SK-N-SH treated with all-trans-retinoic acid at 6 μM for 48 hours (cell line): ENCODE results near the gene SLC1A7.

Source experiments
- ATAC-seq: fragments of 200-7000 bp; cut with Tn5 transposase; 3 replicates; pipeline ENCODE4 v1.9.1; 2020; ENCODE audit warnings: mild to moderate bottlenecking, moderate library complexity
- ARNTL ChIP-seq: fragments of 450-650 bp; formaldehyde crosslinking; IDR thresholded peaks from 2 replicates; pipeline ENCODE4 v1.5.0; 2020; ENCODE audit warnings: low read depth, mild to moderate bottlenecking, moderate library complexity, borderline replicate concordance
- BACH2 ChIP-seq: fragments of 250-450 bp; sonication (Bioruptor Pico); IDR thresholded peaks from 2 replicates; pipeline ENCODE4 v1.9.0; 2021; ENCODE audit warnings: mild to moderate bottlenecking, borderline replicate concordance
- CREB5 ChIP-seq: fragments of 250-450 bp; sonication (Bioruptor Pico); IDR thresholded peaks from 2 replicates; pipeline ENCODE4 v1.5.1; 2020; ENCODE audit warnings: low read depth, mild to moderate bottlenecking, moderate library complexity
- CSDC2 ChIP-seq: fragments of 250-450 bp; sonication (Bioruptor Pico); IDR thresholded peaks from 2 replicates; pipeline ENCODE4 v1.5.0; 2020; ENCODE audit warnings: mild to moderate bottlenecking, moderate library complexity
- CSRNP3 ChIP-seq: fragments of 250-450 bp; sonication (Bioruptor Pico); IDR thresholded peaks from 2 replicates; pipeline ENCODE4 v1.5.1; 2021; ENCODE audit warnings: mild to moderate bottlenecking, moderate library complexity
- ESRRG ChIP-seq: fragments of 250-450 bp; sonication (Bioruptor Pico); IDR thresholded peaks from 2 replicates; pipeline ENCODE4 v1.6.1; 2021; ENCODE audit warnings: mild to moderate bottlenecking
- GLIS3 ChIP-seq: fragments of 250-450 bp; sonication (Bioruptor Pico); IDR thresholded peaks from 2 replicates; pipeline ENCODE4 v1.5.0; 2020; ENCODE audit warnings: mild to moderate bottlenecking, moderate library complexity
- ISL1 ChIP-seq: fragments of 250-450 bp; sonication (Bioruptor Pico); IDR thresholded peaks from 2 replicates; pipeline ENCODE4 v2.1.2; 2022; ENCODE audit warnings: mild to moderate bottlenecking, moderate library complexity
- OSR1 ChIP-seq: fragments of 250-450 bp; sonication (Bioruptor Pico); IDR thresholded peaks from 2 replicates; pipeline ENCODE4 v1.8.0; 2022; ENCODE audit warnings: moderate library complexity, mild to moderate bottlenecking, inconsistent platforms
- PATZ1 ChIP-seq: fragments of 250-450 bp; sonication (Bioruptor Pico); IDR thresholded peaks from 2 replicates; pipeline ENCODE4 v1.8.0; 2020; ENCODE audit warnings: mild to moderate bottlenecking, moderate library complexity, borderline replicate concordance
- POU6F1 ChIP-seq: fragments of 250-450 bp; sonication (Bioruptor Pico); IDR thresholded peaks from 2 replicates; pipeline ENCODE4 v1.8.0; 2021; ENCODE audit warnings: low read depth, mild to moderate bottlenecking, moderate library complexity, borderline replicate concordance
- PPARA ChIP-seq: fragments of 250-450 bp; sonication (Bioruptor Pico); IDR thresholded peaks from 2 replicates; pipeline ENCODE4 v1.5.0; 2020; ENCODE audit warnings: mild to moderate bottlenecking, borderline replicate concordance
- RARB ChIP-seq: fragments of 250-450 bp; sonication (Bioruptor Pico); IDR thresholded peaks from 2 replicates; pipeline ENCODE4 v1.8.0; 2021; ENCODE audit warnings: mild to moderate bottlenecking, moderate library complexity
- SNAI2 ChIP-seq: fragments of 250-450 bp; sonication (Bioruptor Pico); IDR thresholded peaks from 2 replicates; pipeline ENCODE4 v1.5.0; 2020; ENCODE audit warnings: mild to moderate bottlenecking, moderate library complexity
- TCF4 ChIP-seq: fragments of 250-450 bp; sonication (Bioruptor Pico); IDR thresholded peaks from 2 replicates; pipeline ENCODE4 v1.8.0; 2021; ENCODE audit warnings: mild to moderate bottlenecking, moderate library complexity, borderline replicate concordance
- TOX ChIP-seq: fragments of 250-450 bp; sonication (Bioruptor Pico); IDR thresholded peaks from 2 replicates; pipeline ENCODE4 v1.8.0; 2021; ENCODE audit warnings: mild to moderate bottlenecking, moderate library complexity, borderline replicate concordance
- TSHZ2 ChIP-seq: fragments of 250-450 bp; sonication (Bioruptor Pico); IDR thresholded peaks from 2 replicates; pipeline ENCODE4 v1.5.0; 2020; ENCODE audit warnings: mild to moderate bottlenecking, moderate library complexity
- ZC3H10 ChIP-seq: fragments of 250-450 bp; sonication (Bioruptor Pico); IDR thresholded peaks from 2 replicates; pipeline ENCODE4 v1.5.1; 2021; ENCODE audit warnings: mild to moderate bottlenecking, moderate library complexity
- ZFP30 ChIP-seq: fragments of 450-650 bp; formaldehyde crosslinking; IDR thresholded peaks from 2 replicates; pipeline ENCODE4 v1.5.0; 2022; ENCODE audit warnings: mild to moderate bottlenecking, moderate library complexity
- ZNF565 ChIP-seq: fragments of 450-650 bp; formaldehyde crosslinking; conservative IDR thresholded peaks from 2 replicates; pipeline ENCODE4 v1.5.0; 2020; ENCODE audit warnings: low read depth, mild to moderate bottlenecking, moderate library complexity
- ZNF70 ChIP-seq: fragments of 450-650 bp; formaldehyde crosslinking; IDR thresholded peaks from 2 replicates; pipeline ENCODE4 v1.5.0; 2020; ENCODE audit warnings: mild to moderate bottlenecking, moderate library complexity
- ZNF8 ChIP-seq: fragments of 450-650 bp; formaldehyde crosslinking; IDR thresholded peaks from 2 replicates; pipeline ENCODE4 v1.5.0; 2020; ENCODE audit warnings: mild to moderate bottlenecking, moderate library complexity

The SLC1A7 gene

GRCh38 chr1:53077599-53077965, 64.9 kb downstream of the SLC1A7 start:
- ATAC-seq: no peak
- no peak for TF ChIP-seq RARB (CRISPR knock-in tag)
- no peak for TF ChIP-seq ISL1
- no peak for TF ChIP-seq PPARA (CRISPR knock-in tag)

GRCh38 chr1:53076721-53077598, 65.5 kb downstream of the SLC1A7 start:
- no peak for TF ChIP-seq ZC3H10 (CRISPR knock-in tag)
- TF ChIP-seq CSRNP3 (CRISPR knock-in tag): no peak
- TF ChIP-seq TSHZ2: no peak
- no peak for TF ChIP-seq ARNTL
- TF ChIP-seq RARB (CRISPR knock-in tag): no peak
- no peak for TF ChIP-seq CREB5 (CRISPR knock-in tag)
- TF ChIP-seq ZNF70 (CRISPR knock-in tag): no peak
- no peak for TF ChIP-seq PPARA (CRISPR knock-in tag)
- no peak for TF ChIP-seq ZNF8 (CRISPR knock-in tag)
- no peak for TF ChIP-seq OSR1
- TF ChIP-seq ESRRG (CRISPR knock-in tag): no peak
- no peak for TF ChIP-seq GLIS3 (CRISPR knock-in tag)
- no peak for TF ChIP-seq BACH2 (CRISPR knock-in tag)
- TF ChIP-seq PATZ1 (CRISPR knock-in tag): no peak
- TF ChIP-seq ZFP30: no peak
- no peak for TF ChIP-seq SNAI2
- TF ChIP-seq TCF4: no peak
- no peak for ATAC-seq

- ATAC-seq: no peak
- TF ChIP-seq RARB (CRISPR knock-in tag): no peak
Observed at GRCh38 chr1:53076165-53076564, 66.3 kb downstream of the SLC1A7 start.

- TF ChIP-seq ZNF70 (CRISPR knock-in tag) (no peak), ZC3H10 (CRISPR knock-in tag) (no peak), ISL1 (no peak), POU6F1 (CRISPR knock-in tag) (no peak), CREB5 (CRISPR knock-in tag) (no peak), TOX (CRISPR knock-in tag) (no peak), ARNTL (no peak), CSRNP3 (CRISPR knock-in tag) (no peak), ZNF565 (CRISPR knock-in tag) (no peak), CSDC2 (CRISPR knock-in tag) (no peak)
- ATAC-seq: no peak
Observed at GRCh38 chr1:53075761-53076163, 66.7 kb downstream of the SLC1A7 start.
